Endothelial cell (in vitro differentiated cells): ENCODE measurements around the gene CCND3. TPM values are rescaled to one million over a fixed set of nuclear protein-coding genes. Genes with fewer than 3 reads are reported as not detected.
"Not testable (repeated sequence)": the region's sequence is repeated elsewhere in the genome, so short reads cannot be mapped to it uniquely, and the experiment has no call there.

Source experiments
- DNase-seq: peaks from one replicate; pipeline ENCODE4 v3.0.0; 2021; ENCODE audit warnings: low spot score
- H3K27ac Mint-ChIP-seq: one replicate; pipeline ENCODE4 v1.8.0; 2021; ENCODE audit warnings: mixed read lengths, inconsistent platforms; ENCODE audit not compliant: unreplicated experiment
- H3K27me3 Mint-ChIP-seq: one replicate; pipeline ENCODE4 v1.8.0; 2021; ENCODE audit warnings: mild to moderate bottlenecking, moderate library complexity, mixed read lengths, inconsistent platforms; ENCODE audit not compliant: unreplicated experiment
- H3K36me3 Mint-ChIP-seq: one replicate; pipeline ENCODE4 v1.8.0; 2021; ENCODE audit warnings: mild to moderate bottlenecking, low read depth, mixed read lengths, inconsistent platforms; ENCODE audit not compliant: unreplicated experiment
- H3K4me1 Mint-ChIP-seq: one replicate; pipeline ENCODE4 v1.8.0; 2021; ENCODE audit warnings: mild to moderate bottlenecking, mixed read lengths, inconsistent platforms; ENCODE audit not compliant: unreplicated experiment
- H3K4me3 Mint-ChIP-seq: one replicate; pipeline ENCODE4 v1.8.0; 2021; ENCODE audit warnings: mild to moderate bottlenecking, mixed read lengths, inconsistent platforms; ENCODE audit not compliant: unreplicated experiment
- H3K9me3 Mint-ChIP-seq: one replicate; pipeline ENCODE4 v1.8.0; 2021; ENCODE audit warnings: mixed read lengths, inconsistent platforms; ENCODE audit not compliant: unreplicated experiment
- CTCF ChIP-seq: fragments of 200-600 bp; sonication (generic); IDR thresholded peaks from one replicate; pipeline ENCODE4 v1.5.0; 2021; ENCODE audit warnings: antibody characterized with exemption; ENCODE audit not compliant: unreplicated experiment
- total RNA-seq: library from RNA; stranded (reverse); fragmentation: NEBNext Ultra II Directional; extraction: Animal tissue kit (Norgen Biotek cat#: 25700); gene quantifications from one replicate; pipeline ENCODE4 v1.2.1, GENCODE V29; 2021; ENCODE audit not compliant: unreplicated experiment

Gene CCND3
- total RNA-seq, 1 donor from 2014 or later, result 39.3 TPM

DNA sequence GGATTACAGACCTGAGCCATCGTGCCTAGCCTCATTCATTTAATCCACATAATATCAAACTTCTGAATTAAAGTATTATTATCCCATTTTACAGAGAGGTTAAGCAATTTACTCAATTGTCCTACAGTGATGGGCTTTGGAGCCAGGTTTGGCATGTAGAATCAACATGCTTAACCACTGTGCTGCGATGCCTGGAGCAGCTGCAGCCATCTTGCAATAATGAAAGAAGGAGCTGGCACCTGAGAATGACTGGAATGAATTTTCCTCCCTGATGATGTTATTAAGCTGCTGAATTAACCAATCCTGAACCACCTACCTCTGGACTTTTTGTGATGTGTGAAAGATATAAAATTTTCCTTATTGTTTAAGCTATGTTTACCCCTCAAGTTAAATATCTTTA, 13.1 kb upstream of the CCND3 start:
- H3K4me1 Mint-ChIP-seq, result peaks cover 4% of the 10 kb centered on the region
- TF ChIP-seq CTCF, result no peak

GRCh38 chr6:41947581-41948220, 6.1 kb upstream of the CCND3 start:
- TF ChIP-seq CTCF, result no peak
- Mint-ChIP-seq H3K27ac (peak overlapping the region; percentile 48), H3K36me3 (no peaks in the 10 kb centered on the region), H3K4me1 (peaks cover 6% of the 10 kb centered on the region), H3K9me3 (no peaks in the 10 kb centered on the region), H3K4me3 (no peak overlapping the region), H3K27me3 (peaks cover 8% of the 10 kb centered on the region)
- DNase-seq, result no peak

More for the DNA sequence above, 13.1 kb upstream of the CCND3 start:
- DNase-seq, result no peak
- Mint-ChIP-seq H3K27ac (no peak overlapping the region), H3K9me3 (no peaks in the 10 kb centered on the region), H3K36me3 (no peaks in the 10 kb centered on the region), H3K27me3 (peaks cover 10% of the 10 kb centered on the region), H3K4me3 (no peak overlapping the region)

DNA sequence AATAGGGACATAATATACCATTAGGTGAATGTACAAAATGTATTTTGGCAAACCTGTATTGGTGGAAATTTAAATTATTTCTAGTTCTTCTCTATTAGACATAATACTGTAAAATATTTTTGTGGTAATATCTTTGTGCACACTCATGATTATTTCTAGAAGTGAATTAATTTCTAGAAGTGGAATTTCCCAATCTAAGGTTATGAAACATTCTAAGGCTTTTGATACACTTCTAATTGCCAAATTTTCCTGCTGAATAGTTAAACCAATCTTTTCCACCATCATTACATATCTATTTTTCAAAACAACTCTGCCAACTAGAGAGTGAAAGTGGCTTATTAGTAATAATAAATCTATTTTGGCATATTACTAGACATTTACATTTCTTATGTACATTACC, 1.8 kb upstream of the CCND3 start:
- H3K27me3 Mint-ChIP-seq, result peaks cover 6% of the 10 kb centered on the region
- no peaks in the 10 kb centered on the region for H3K9me3 Mint-ChIP-seq
- H3K36me3 Mint-ChIP-seq, result peaks cover 4% of the 10 kb centered on the region
- H3K27ac Mint-ChIP-seq, result no peak overlapping the region
- peaks cover 29% of the 10 kb centered on the region for H3K4me1 Mint-ChIP-seq
- DNase-seq, result no peak
- no peak for TF ChIP-seq CTCF
- no peak overlapping the region for H3K4me3 Mint-ChIP-seq

DNA sequence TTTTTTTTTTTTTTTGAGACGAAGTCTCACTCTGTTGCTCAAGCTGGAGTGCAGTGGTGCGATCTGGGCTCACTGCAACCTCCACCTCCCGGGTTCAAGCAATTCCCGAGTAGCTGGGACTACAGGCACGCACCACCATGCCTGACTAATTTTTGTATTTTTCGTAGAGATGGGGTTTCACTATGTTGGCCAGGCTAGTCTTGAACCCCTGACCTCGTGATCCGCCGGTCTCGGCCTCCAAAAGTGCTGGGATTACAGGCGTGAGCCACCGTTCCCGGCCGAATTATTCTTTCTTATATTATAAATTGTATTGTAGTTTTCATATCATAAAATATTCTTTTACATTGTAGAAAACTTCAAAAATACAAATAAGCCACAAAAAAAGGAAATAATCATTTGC, 1.3 kb upstream of the CCND3 start:
- H3K9me3 Mint-ChIP-seq, H3K27me3 Mint-ChIP-seq, H3K27ac Mint-ChIP-seq, H3K36me3 Mint-ChIP-seq, H3K4me3 Mint-ChIP-seq, DNase-seq: not testable (repeated sequence)
- peaks cover 28% of the 10 kb centered on the region for H3K4me1 Mint-ChIP-seq

DNA sequence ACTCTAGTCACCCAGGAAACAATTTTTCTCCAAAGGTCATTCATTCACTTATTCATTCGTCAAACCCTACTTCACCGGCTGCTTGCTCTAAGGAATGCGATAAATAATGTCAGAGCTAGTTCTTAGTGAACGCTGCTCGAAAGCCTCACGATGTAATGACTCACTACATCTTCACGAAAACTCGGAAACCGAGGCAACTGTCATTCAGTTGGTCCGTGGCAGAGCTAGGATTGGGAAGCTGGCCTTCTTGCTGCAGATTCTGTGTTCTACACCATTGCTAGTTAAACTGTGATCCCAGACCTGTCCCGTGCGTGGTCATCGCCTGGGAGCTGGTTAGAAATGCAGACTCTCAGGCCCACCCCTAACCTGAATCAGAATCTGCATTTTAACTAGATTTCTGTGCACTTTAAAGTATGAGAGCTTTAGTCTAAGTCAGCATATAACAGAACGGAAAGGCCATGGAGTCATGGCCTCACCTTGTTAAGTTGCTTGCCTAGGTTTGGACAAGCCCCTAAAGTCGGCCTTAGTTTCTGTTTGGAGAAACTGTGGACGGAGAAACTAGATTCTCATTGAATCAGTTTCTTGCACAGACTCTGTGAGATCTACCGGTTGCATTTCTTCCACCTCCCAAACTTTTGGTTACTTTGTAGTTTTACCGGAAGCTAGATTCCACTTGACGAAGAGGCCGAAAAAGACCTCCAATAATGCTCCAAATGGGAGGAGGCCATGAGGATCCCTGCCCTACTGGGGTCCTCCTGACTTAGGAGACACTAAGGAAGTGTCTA, 651 bp upstream of the CCND3 start:
- Mint-ChIP-seq H3K9me3 (no peaks in the 10 kb centered on the region), H3K4me1 (peaks cover 27% of the 10 kb centered on the region), H3K36me3 (peaks cover 4% of the 10 kb centered on the region), H3K27ac (peak overlapping the region; percentile 62), H3K4me3 (peak overlapping the region; percentile 93), H3K27me3 (peaks cover 6% of the 10 kb centered on the region)
- no peak for DNase-seq
- no peak for TF ChIP-seq CTCF
